Endometrial microvascular endothelial cells (primary cell): ENCODE results near the gene MCM8. TPM values are rescaled to one million over a fixed set of nuclear protein-coding genes. Genes with fewer than 3 reads are reported as not detected.

ENCODE experiments used
- in situ Hi-C: cut with HindIII; loops from 2 replicates; pipeline ENCODE4 v1.10.0; 2017; ENCODE audit warnings: low sequenced_read_pairs, low pct_unique_long_range_greater_than_20kb; ENCODE audit errors: inconsistent ontology term
- total RNA-seq: library from RNA; depleted of rRNA; stranded (reverse); fragments of >200 nt; gene quantifications from one replicate; pipeline ENCODE4 v1.2.3, GENCODE V29; 2015; ENCODE audit errors: inconsistent ontology term

MCM8 gene
- total RNA-seq, 1 donor from 2014 or later = 14.5 TPM

GRCh38 chr20:5989539-5989938 is 39.1 kb downstream of the MCM8 start:
- in situ Hi-C loops = no loop called here

GRCh38 chr20:5990946-5991345 is 40.5 kb downstream of the MCM8 start:
- in situ Hi-C loops = no loop called here

- in situ Hi-C loops = no loop called here
Observed at GRCh38 chr20:5991623-5992441, 41.4 kb downstream of the MCM8 start.

GRCh38 chr20:5996765-5997164 is 46.3 kb downstream of the MCM8 start:
- in situ Hi-C loops = no loop called here

- in situ Hi-C loops = no loop called here
Observed at GRCh38 chr20:5999783-6000182, 49.3 kb downstream of the MCM8 start.

- in situ Hi-C loops = no loop called here
Observed at GRCh38 chr20:6000871-6001270, 50.4 kb downstream of the MCM8 start.

GRCh38 chr20:6006603-6006949 is 56.1 kb downstream of the MCM8 start:
- in situ Hi-C loops = no loop called here

GRCh38 chr20:6007094-6007528 is 56.7 kb downstream of the MCM8 start:
- in situ Hi-C loops = no loop called here

- in situ Hi-C loops = no loop called here
Observed at GRCh38 chr20:6007529-6008103, 57.2 kb downstream of the MCM8 start.

- in situ Hi-C loops = no loop called here
Observed at GRCh38 chr20:6008254-6008653, 57.8 kb downstream of the MCM8 start.

- in situ Hi-C loops = no loop called here
Observed at GRCh38 chr20:6012179-6012578, 61.7 kb downstream of the MCM8 start.

- in situ Hi-C loops = no loop called here
Observed at GRCh38 chr20:6014017-6014416, 63.6 kb downstream of the MCM8 start.

GRCh38 chr20:6014957-6015356 is 64.5 kb downstream of the MCM8 start:
- in situ Hi-C loops = no loop called here

- in situ Hi-C loops = no loop called here
Observed at GRCh38 chr20:6017467-6017866, 67.0 kb downstream of the MCM8 start.

GRCh38 chr20:6017880-6018279 is 67.4 kb downstream of the MCM8 start:
- in situ Hi-C loops = no loop called here

GRCh38 chr20:6024768-6025167 is 74.3 kb downstream of the MCM8 start:
- in situ Hi-C loops = no loop called here

GRCh38 chr20:6026051-6026450 is 75.6 kb downstream of the MCM8 start:
- in situ Hi-C loops = no loop called here

- in situ Hi-C loops = no loop called here
Observed at GRCh38 chr20:6028818-6029217, 78.4 kb downstream of the MCM8 start.

- in situ Hi-C loops = no loop called here
Observed at GRCh38 chr20:6029538-6029937, 79.1 kb downstream of the MCM8 start.

- in situ Hi-C loops = no loop called here
Observed at GRCh38 chr20:6030453-6031080, 80.1 kb downstream of the MCM8 start.
